HCT116 (cell line): ENCODE data around the gene RNF130. TPM values are rescaled to one million over a fixed set of nuclear protein-coding genes. Genes with fewer than 3 reads are reported as not detected.
A peak's percentile ranks its signal among the peaks of the same experiment; 100 is the strongest.

Experiments used
- ATAC-seq: fragments of 200-7000 bp; cut with Tn5 transposase; 2 replicates; pipeline ENCODE4 v1.9.1; 2020; ENCODE audit warnings: mild to moderate bottlenecking, moderate library complexity
- BruUV-seq: library from RNA; stranded (reverse); fragments of 400-500 nt; replicated peaks from 2 replicates; lab custom pipeline; 2021; lab: Mats Ljungman, UMichigan
- CTCF ChIA-PET: fragments of 300-600 bp; sonication (Branson Sonifier 250); formaldehyde crosslinking; loops from one replicate; lab custom pipeline; 2021; ENCODE audit warnings: antibody characterized with exemption; lab: Charles Lee
- POLR2A ChIA-PET: fragments of 300-600, 350-600 bp; sonication (Branson Sonifier 250); formaldehyde crosslinking; loops from one replicate; lab custom pipeline; 2021; ENCODE audit warnings: antibody characterized with exemption; lab: Charles Lee
- RAD21 ChIA-PET, 2 experiments: fragments of 300-600 bp; sonication (Branson Sonifier 250); formaldehyde crosslinking; loops; one replicate each; lab custom pipeline; 2023; ENCODE audit warnings: low total read pairs in 2 of 2; ENCODE audit not compliant: uncharacterized antibody in 2 of 2, unreplicated experiment in 2 of 2, low non-redundant PET in 1 of 2; lab: Charles Lee
- DNase-seq: peaks from one replicate; pipeline ENCODE4 v3.0.0-alpha.2; 2010; ENCODE audit warnings: low read depth, low spot score
- H2AFZ ChIP-seq: fragments of 200-600 bp; shearing (Covaris generic), sonication (generic); 2 replicates; pipeline ENCODE4 v1.6.1; 2017; ENCODE audit warnings: low read depth, mixed run types, mixed read lengths, antibody characterized with exemption, low read length; ENCODE audit not compliant: poor library complexity, severe bottlenecking
- H3K27ac ChIP-seq: 2 replicates; pipeline ENCODE4 v1.5.1; 2012; ENCODE audit warnings: low read depth, low read length
- H3K27me3 ChIP-seq: fragments of 200-600 bp; sonication (generic); 2 replicates; pipeline ENCODE4 v1.6.1; 2016; ENCODE audit warnings: mixed run types, low read length, mixed read lengths; ENCODE audit not compliant: insufficient read depth
- H3K36me3 ChIP-seq, 2 experiments: fragments of 200-500 bp in 1 of 2; fragments of 200-600 bp in 1 of 2; sonication (Bioruptor generic) in 1 of 2; sonication (generic) in 1 of 2; 2 replicates each; pipeline versions ENCODE4 v1.5.1 to v1.6.1; 2014 to 2016; ENCODE audit warnings: low read length in 2 of 2, inconsistent platforms in 1 of 2, mixed read lengths in 1 of 2, mixed run types in 1 of 2; ENCODE audit not compliant: insufficient read depth in 2 of 2, control insufficient read depth in 1 of 2
- H3K4me1 ChIP-seq, 2 experiments: fragments of 200-600 bp in 1 of 2; sonication (generic) in 1 of 2; 2 replicates each; pipeline versions ENCODE4 v1.5.1 to v1.6.1; 2012 to 2017; ENCODE audit warnings: low read length in 2 of 2, inconsistent platforms in 1 of 2, mild to moderate bottlenecking in 1 of 2, mixed read lengths in 1 of 2, mixed run types in 1 of 2, moderate library complexity in 1 of 2; ENCODE audit not compliant: insufficient read depth in 2 of 2, control insufficient read depth in 1 of 2
- H3K4me2 ChIP-seq: fragments of 200-600 bp; sonication (generic); 2 replicates; pipeline ENCODE4 v1.6.1; 2017; ENCODE audit warnings: mixed run types, low read length, mixed read lengths
- H3K4me3 ChIP-seq, 2 experiments: fragments of 200-600 bp in 1 of 2; sonication (generic) in 1 of 2; replicated peaks in 1 of 2; 2 replicates each; pipeline ENCODE4 v1.5.1; 2011 to 2016; ENCODE audit warnings: low read length in 2 of 2, control low read depth in 1 of 2, low read depth in 1 of 2, mild to moderate bottlenecking in 1 of 2, mixed read lengths in 1 of 2, mixed run types in 1 of 2
- H3K79me2 ChIP-seq: fragments of 200-600 bp; sonication (generic); 2 replicates; pipeline ENCODE4 v1.6.1; 2017; ENCODE audit warnings: mild to moderate bottlenecking, mixed run types, low read length, moderate library complexity, mixed read lengths; ENCODE audit not compliant: insufficient read depth
- H3K9ac ChIP-seq: fragments of 200-600 bp; sonication (generic); 2 replicates; pipeline ENCODE4 v1.6.1; 2016; ENCODE audit warnings: low read length, mixed read lengths
- H3K9me2 ChIP-seq: fragments of 200-600 bp; sonication (generic), shearing (Covaris generic); 2 replicates; pipeline ENCODE4 v1.6.1; 2017; ENCODE audit warnings: mixed run types, mild to moderate bottlenecking, moderate library complexity; ENCODE audit not compliant: insufficient read depth
- H3K9me3 ChIP-seq, 2 experiments: fragments of 200-500 bp in 1 of 2; fragments of 200-600 bp in 1 of 2; sonication (Bioruptor generic) in 1 of 2; sonication (generic) in 1 of 2; 2 replicates each; pipeline ENCODE4 v1.6.1; 2014 to 2017; ENCODE audit warnings: low read length in 2 of 2, mixed read lengths in 2 of 2, inconsistent platforms in 1 of 2, low read depth in 1 of 2, mild to moderate bottlenecking in 1 of 2, mixed run types in 1 of 2, moderate library complexity in 1 of 2; ENCODE audit not compliant: control insufficient read depth in 1 of 2, insufficient read depth in 1 of 2
- H4K20me1 ChIP-seq: fragments of 200-600 bp; sonication (generic), shearing (Covaris generic); 2 replicates; pipeline ENCODE4 v1.6.1; 2017; ENCODE audit warnings: mixed run types, mild to moderate bottlenecking, moderate library complexity; ENCODE audit not compliant: insufficient read depth
- CTCF ChIP-seq, 3 experiments: fragments of 200-600 bp in 1 of 3; sonication (generic) in 1 of 3; IDR thresholded peaks in 2 of 3; conservative IDR thresholded peaks in 1 of 3; 2 replicates each; pipeline ENCODE4 v1.5.1; 2012 to 2017; ENCODE audit warnings: low read depth in 2 of 3, low read length in 2 of 3, antibody characterized with exemption in 1 of 3, borderline replicate concordance in 1 of 3, control low read depth in 1 of 3, mild to moderate bottlenecking in 1 of 3, mixed read lengths in 1 of 3, mixed run types in 1 of 3, moderate library complexity in 1 of 3; ENCODE audit not compliant: insufficient read depth in 1 of 3
- ELF1 ChIP-seq: IDR thresholded peaks from 2 replicates; pipeline ENCODE4 v1.6.1; 2012; ENCODE audit warnings: low read depth, borderline replicate concordance
- EZH2 ChIP-seq: fragments of 200-600 bp; sonication (generic); IDR thresholded peaks from 2 replicates; pipeline ENCODE4 v1.6.1; 2017; ENCODE audit warnings: antibody characterized with exemption, mixed run types
- JUND ChIP-seq: IDR thresholded peaks from 2 replicates; pipeline ENCODE4 v1.6.1; 2012
- POLR2AphosphoS5 ChIP-seq: IDR thresholded peaks from 2 replicates; pipeline ENCODE4 v1.6.1; 2011; ENCODE audit warnings: mild to moderate bottlenecking, low read depth, low read length, moderate library complexity
- RAD21 ChIP-seq: IDR thresholded peaks from 2 replicates; pipeline ENCODE4 v1.6.1; 2012; ENCODE audit warnings: low read depth, mild to moderate bottlenecking
- SIN3A ChIP-seq: IDR thresholded peaks from 2 replicates; pipeline ENCODE4 v1.6.1; 2012; ENCODE audit warnings: low read depth
- SP1 ChIP-seq: IDR thresholded peaks from 2 replicates; pipeline ENCODE4 v1.6.1; 2012; ENCODE audit warnings: low read depth
- TCF7L2 ChIP-seq: IDR thresholded peaks from 2 replicates; pipeline ENCODE4 v1.7.0; 2011; ENCODE audit warnings: borderline replicate concordance, inconsistent platforms; ENCODE audit not compliant: insufficient read depth, insufficient read length; ENCODE audit errors: extremely low read depth
- YY1 ChIP-seq: IDR thresholded peaks from 2 replicates; pipeline ENCODE4 v1.6.1; 2011; ENCODE audit warnings: low read length, low read depth, moderate library complexity, mild to moderate bottlenecking; ENCODE audit not compliant: insufficient replicate concordance; ENCODE audit errors: extremely low read depth
- intact Hi-C: fragments of 100-400 bp; cut with micrococcal nuclease; formaldehyde crosslinking; loops from 2 replicates; pipeline ENCODE4 v1.10.0; 2022
- total RNA-seq: library from RNA; stranded (reverse); gene quantifications from one replicate; pipeline ENCODE4 v1.2.1, GENCODE V29; 2021; ENCODE audit not compliant: unreplicated experiment

The RNF130 gene
- total RNA-seq, 1 experiment from 2014 or later: 34.9 TPM

- Histone ChIP-seq H3K27ac (no peak overlapping the region), H3K4me1 (no peaks in the 10 kb centered on the region), H3K36me3 (no peaks in the 10 kb centered on the region), H3K27me3 (no peaks in the 10 kb centered on the region), H3K9me3 (no peaks in the 10 kb centered on the region), H3K79me2 (no peaks in the 10 kb centered on the region), H3K9me2 (no peaks in the 10 kb centered on the region), H2AFZ (no peak overlapping the region), H3K4me2 (no peak overlapping the region), H4K20me1 (no peaks in the 10 kb centered on the region), H3K9ac (no peak overlapping the region), H3K4me3 (no peak overlapping the region)
- RAD21 ChIA-PET: no interaction called here
- BruUV-seq: no TSS peak
- TF ChIP-seq EZH2: no peak
- TF ChIP-seq ELF1: no peak
- TF ChIP-seq YY1: no peak
- TF ChIP-seq JUND: no peak
- no peak for TF ChIP-seq POLR2AphosphoS5
- no peak for TF ChIP-seq RAD21
- no peak for TF ChIP-seq TCF7L2
- TF ChIP-seq SIN3A: no peak
- CTCF ChIA-PET: no interaction called here
- intact Hi-C loops: no loop called here
- ATAC-seq: no peak
- no peak for DNase-seq
- POLR2A ChIA-PET: no interaction called here
These were observed 45.2 kb downstream of the RNF130 start for GRCh38 chr5:180026320-180026719.

GRCh38 chr5:180021900-180022299 lies 49.7 kb downstream of the RNF130 start:
- no peak overlapping the region for H3K27ac ChIP-seq
- no peaks in the 10 kb centered on the region for H3K27me3 ChIP-seq
- no peak overlapping the region for H3K9ac ChIP-seq
- no peaks in the 10 kb centered on the region for H3K9me2 ChIP-seq
- RAD21 ChIA-PET: no interaction called here
- ATAC-seq (no peak), DNase-seq (no peak)
- no peak overlapping the region for H3K4me2 ChIP-seq
- intact Hi-C loops: no loop called here
- H2AFZ ChIP-seq: no peak overlapping the region
- no peaks in the 10 kb centered on the region for H4K20me1 ChIP-seq
- no TSS peak for BruUV-seq
- no peaks in the 10 kb centered on the region for H3K9me3 ChIP-seq
- CTCF ChIA-PET: no interaction called here
- no peaks in the 10 kb centered on the region for H3K36me3 ChIP-seq
- TF ChIP-seq SP1 (no peak), CTCF (IDR thresholded peaks at IDR 0.05 in 2 of 3, conservative IDR thresholded peaks at IDR 0.05 in 1 of 3; ENCODE audit: borderline replicate concordance in 1 of 3, insufficient read depth in 1 of 3, low read depth in 2 of 3, low read length in 2 of 3) (0 out of 6 replicates have a peak, but pooled peaks of 1 of the 3 experiments have one; percentile 11)
- H3K4me1 ChIP-seq: no peaks in the 10 kb centered on the region
- H3K79me2 ChIP-seq: no peaks in the 10 kb centered on the region
- no peak overlapping the region for H3K4me3 ChIP-seq
- POLR2A ChIA-PET: no interaction called here
